ENCODE measurements around the gene FKBP2. TPM values are rescaled to one million over a fixed set of nuclear protein-coding genes. Genes with fewer than 3 reads are reported as not detected.

Gene FKBP2
- total RNA-seq, 1 experiment from 2014 or later: 84.2 TPM

GRCh38 chr11:64203421-64204079 lies 37.3 kb upstream of the FKBP2 start:
- Histone ChIP-seq H3K27ac (no peak overlapping the region), H2AFZ (no peak overlapping the region), H3K27me3 (ENCODE audit: insufficient read depth, low read depth) (no peaks in the 10 kb centered on the region), H3K9me3 (ENCODE audit: insufficient read depth, low read depth) (no peaks in the 10 kb centered on the region), H3K36me3 (ENCODE audit: low read depth) (peaks cover 21% of the 10 kb centered on the region), H3K9me2 (ENCODE audit: insufficient read depth) (no peaks in the 10 kb centered on the region), H3K79me2 (ENCODE audit: low read depth) (no peaks in the 10 kb centered on the region), H3K4me1 (replicated peaks; ENCODE audit: insufficient read depth) (0 out of 2 replicates have a peak, but pooled peaks cover 4% of the 10 kb centered on the region), H3F3A (ENCODE audit: insufficient read depth, low read depth) (peaks cover 89% of the 10 kb centered on the region), H3K4me3 (no peak overlapping the region), H4K20me1 (ENCODE audit: insufficient read depth) (peaks cover 34% of the 10 kb centered on the region), H3K4me2 (no peak overlapping the region)
- no peak for DNase-seq
- ChIA-PET CTCF (interaction anchor here (0.6 to 1.2 kb wide), 4 partner anchors 13 to 161 kb away, joined by 3 to 11 read pairs (median 4); no protein-coding TSS in a partner anchor), POLR2A (ENCODE audit: unreplicated experiment) (no interaction called here)
- no TSS peak for BruUV-seq (replicated peaks)
- TF ChIP-seq CTCF (conservative IDR thresholded peaks at IDR 0.05) (no peak), EZH2 (IDR thresholded peaks at IDR 0.05; ENCODE audit: low read depth) (no peak)
- intact Hi-C loops (cut with micrococcal nuclease; ENCODE audit: unreplicated experiment): loop anchor here (1.0 kb wide), 5 partner anchors 49 to 450 kb away; no protein-coding TSS in a partner anchor

GRCh38 chr11:64204080-64204440 lies 36.8 kb upstream of the FKBP2 start:
- H4K20me1 ChIP-seq (ENCODE audit: insufficient read depth): peaks cover 29% of the 10 kb centered on the region
- CTCF ChIA-PET: interaction anchor here (0.6 to 1.9 kb wide), 15 partner anchors 9 to 160 kb away, joined by 3 to 23 read pairs (median 4); partner anchors contain the start of genes NUDT22, PRDX5 and TRPT1
- peaks cover 86% of the 10 kb centered on the region for H3F3A ChIP-seq (ENCODE audit: insufficient read depth, low read depth)
- H3K9me2 ChIP-seq (ENCODE audit: insufficient read depth): no peaks in the 10 kb centered on the region
- no peak overlapping the region for H3K4me3 ChIP-seq
- no peak for DNase-seq
- no peak overlapping the region for H3K4me2 ChIP-seq
- H3K27me3 ChIP-seq (ENCODE audit: insufficient read depth, low read depth): no peaks in the 10 kb centered on the region
- H3K79me2 ChIP-seq (ENCODE audit: low read depth): no peaks in the 10 kb centered on the region
- no peak overlapping the region for H3K27ac ChIP-seq
- H3K36me3 ChIP-seq (ENCODE audit: low read depth): peaks cover 16% of the 10 kb centered on the region; the same call in 1 of the 2 replicates
- POLR2A ChIA-PET (ENCODE audit: unreplicated experiment): interaction anchor here (0.7 kb wide), 3 partner anchors 67 to 1092 kb away, joined by 7 to 10 read pairs (median 9); no protein-coding TSS in a partner anchor
- TSS peak; percentile 50 for BruUV-seq (replicated peaks)
- no peak overlapping the region for H2AFZ ChIP-seq
- no peaks in the 10 kb centered on the region for H3K9me3 ChIP-seq (ENCODE audit: insufficient read depth, low read depth)
- intact Hi-C loops (cut with micrococcal nuclease; ENCODE audit: unreplicated experiment): loop anchor here (1.0 kb wide), 5 partner anchors 48 to 449 kb away; no protein-coding TSS in a partner anchor
- 0 out of 2 replicates have a peak, but pooled peaks cover 4% of the 10 kb centered on the region for H3K4me1 ChIP-seq (replicated peaks; ENCODE audit: insufficient read depth)
- TF ChIP-seq EZH2 (IDR thresholded peaks at IDR 0.05; ENCODE audit: low read depth) (no peak), CTCF (conservative IDR thresholded peaks at IDR 0.05) (no peak)

- H3K4me2 ChIP-seq: no peak overlapping the region
- H3K9me2 ChIP-seq (ENCODE audit: insufficient read depth): no peaks in the 10 kb centered on the region
- peaks cover 28% of the 10 kb centered on the region for H4K20me1 ChIP-seq (ENCODE audit: insufficient read depth)
- no TSS peak for BruUV-seq (replicated peaks)
- intact Hi-C loops (cut with micrococcal nuclease; ENCODE audit: unreplicated experiment): loop anchor here (1.0 kb wide), 5 partner anchors 48 to 449 kb away; no protein-coding TSS in a partner anchor
- H3K27ac ChIP-seq: no peak overlapping the region
- ChIA-PET CTCF (interaction anchor here (0.6 to 1.9 kb wide), 16 partner anchors 8 to 151 kb away, joined by 3 to 23 read pairs (median 4); partner anchors contain the start of genes NUDT22, PRDX5 and TRPT1), POLR2A (ENCODE audit: unreplicated experiment) (interaction anchor here (0.6 to 0.7 kb wide), 4 partner anchors 67 to 1287 kb away, joined by 3 to 10 read pairs (median 8); no protein-coding TSS in a partner anchor)
- no peaks in the 10 kb centered on the region for H3K9me3 ChIP-seq (ENCODE audit: insufficient read depth, low read depth)
- H3K79me2 ChIP-seq (ENCODE audit: low read depth): no peaks in the 10 kb centered on the region
- 0 out of 2 replicates have a peak, but pooled peaks cover 4% of the 10 kb centered on the region for H3K4me1 ChIP-seq (replicated peaks; ENCODE audit: insufficient read depth)
- H3K4me3 ChIP-seq: no peak overlapping the region
- H3K36me3 ChIP-seq (ENCODE audit: low read depth): peaks cover 15% of the 10 kb centered on the region; the same call in 1 of the 2 replicates
- peaks cover 83% of the 10 kb centered on the region for H3F3A ChIP-seq (ENCODE audit: insufficient read depth, low read depth)
- TF ChIP-seq CTCF (conservative IDR thresholded peaks at IDR 0.05) (peak; percentile 88), EZH2 (IDR thresholded peaks at IDR 0.05; ENCODE audit: low read depth) (no peak)
- DNase-seq: peak; percentile 85 to 93
- no peaks in the 10 kb centered on the region for H3K27me3 ChIP-seq (ENCODE audit: insufficient read depth, low read depth)
- H2AFZ ChIP-seq: no peak overlapping the region
Observed at GRCh38 chr11:64204464-64204989, 36.4 kb upstream of the FKBP2 start.
